HepG2 (cell line): ENCODE measurements around the gene REP15. TPM values are rescaled to one million over a fixed set of nuclear protein-coding genes. Genes with fewer than 3 reads are reported as not detected.

Experiments
- ATAC-seq: fragments of 200-7000 bp; cut with Tn5 transposase; 3 replicates; pipeline ENCODE4 v1.9.1; 2020; ENCODE audit warnings: mild to moderate bottlenecking, moderate library complexity
- BruUV-seq: library from RNA; stranded (reverse); fragments of 400-500 nt; replicated peaks from 2 replicates; lab custom pipeline; 2021; lab: Mats Ljungman, UMichigan
- CTCF ChIA-PET: fragments of 300-600 bp; formaldehyde crosslinking; extraction: SDS; loops from one replicate; lab custom pipeline; 2021; ENCODE audit warnings: low total read pairs, inconsistent platforms, low intra/inter-chr PET ratio; lab: Yijun Ruan, JAX
- POLR2A ChIA-PET: fragments of 350-600 bp; sonication (Branson Sonifier 250); formaldehyde crosslinking; loops from one replicate; lab custom pipeline; 2020; ENCODE audit warnings: antibody characterized with exemption, inconsistent platforms; lab: Yijun Ruan, JAX
- DNase-seq: peaks from one replicate; pipeline ENCODE4 v3.0.0-alpha.2; 2015; ENCODE audit warnings: low spot score
- FAIRE-seq: peaks from 3 replicates; lab custom pipeline; 2011; peaks lifted over from hg19 to GRCh38; lab: Jason Lieb, UNC
- H2AFZ ChIP-seq: one replicate; pipeline ENCODE4 v1.6.1; 2011; ENCODE audit warnings: low read length, inconsistent platforms
- H3K27ac ChIP-seq: fragments of 300-600 bp; 3 replicates; pipeline ENCODE4 v1.8.0; 2011; ENCODE audit warnings: mixed run types, mild to moderate bottlenecking, mixed read lengths, low read length, inconsistent platforms; ENCODE audit not compliant: insufficient read depth; ENCODE audit errors: extremely low read length
- H3K27me3 ChIP-seq, 2 experiments: fragments of 200-600 bp in 1 of 2; 2 replicates in 1 of 2; 3 replicates in 1 of 2; pipeline versions ENCODE4 v1.6.0 to v1.8.0; 2011; ENCODE audit warnings: low read length in 2 of 2, mild to moderate bottlenecking in 2 of 2, moderate library complexity in 2 of 2, inconsistent platforms in 1 of 2; ENCODE audit not compliant: insufficient read depth in 2 of 2, control insufficient read depth in 1 of 2
- H3K36me3 ChIP-seq, 2 experiments: fragments of 200-600 bp in 1 of 2; replicated peaks in 1 of 2; 2 replicates in 1 of 2; 3 replicates in 1 of 2; pipeline versions ENCODE4 v1.5.1 to v1.8.0; 2011; ENCODE audit warnings: low read length in 2 of 2, inconsistent platforms in 1 of 2; ENCODE audit not compliant: insufficient read depth in 2 of 2, control insufficient read depth in 1 of 2
- H3K4me1 ChIP-seq: 2 replicates; pipeline ENCODE4 v1.5.1; 2012; ENCODE audit warnings: low read length, inconsistent platforms; ENCODE audit not compliant: insufficient read depth
- H3K4me2 ChIP-seq: 2 replicates; pipeline ENCODE4 v1.6.0; 2011; ENCODE audit warnings: low read depth, low read length, inconsistent platforms
- H3K4me3 ChIP-seq, 3 experiments: fragments of 200-600 bp in 1 of 3; sonication (generic), shearing (Covaris generic) in 1 of 3; replicated peaks in 1 of 3; 2 replicates each; pipeline ENCODE4 v1.5.1; 2011 to 2016; ENCODE audit warnings: low read length in 3 of 3, inconsistent platforms in 2 of 3, low read depth in 2 of 3, mild to moderate bottlenecking in 2 of 3, control low read depth in 1 of 3, mixed read lengths in 1 of 3; ENCODE audit not compliant: insufficient read depth in 1 of 3
- H3K79me2 ChIP-seq: one replicate; pipeline ENCODE4 v1.6.1; 2011; ENCODE audit warnings: low read length, inconsistent platforms; ENCODE audit not compliant: insufficient read depth
- H3K9ac ChIP-seq: 2 replicates; pipeline ENCODE4 v1.6.0; 2011; ENCODE audit warnings: mild to moderate bottlenecking, low read depth, low read length, inconsistent platforms; ENCODE audit not compliant: insufficient read depth
- H3K9me3 ChIP-seq: 2 replicates; pipeline ENCODE4 v1.5.1; 2012; ENCODE audit warnings: mild to moderate bottlenecking, low read length
- H4K20me1 ChIP-seq: 2 replicates; pipeline ENCODE4 v1.6.0; 2011; ENCODE audit warnings: inconsistent platforms, mild to moderate bottlenecking, low read length, moderate library complexity; ENCODE audit not compliant: insufficient read depth
- BRCA1 ChIP-seq: sonication (generic); formaldehyde crosslinking; IDR thresholded peaks from 2 replicates; pipeline ENCODE4 v1.4.0; 2020; ENCODE audit warnings: missing genetic modification reagents
- CREBL2 ChIP-seq: sonication (generic); formaldehyde crosslinking; IDR thresholded peaks from 2 replicates; pipeline ENCODE4 v1.8.1; 2023; ENCODE audit warnings: missing genetic modification reagents, mild to moderate bottlenecking, borderline replicate concordance
- ESRRA ChIP-seq: sonication (generic); formaldehyde crosslinking; IDR thresholded peaks from 2 replicates; pipeline ENCODE4 v1.5.1; 2020; ENCODE audit warnings: mild to moderate bottlenecking, low read depth, missing genetic modification reagents
- KDM1A ChIP-seq: IDR thresholded peaks from 2 replicates; pipeline ENCODE4 v1.6.1; 2016; ENCODE audit warnings: missing compliant biosample characterization
- MIER3 ChIP-seq: IDR thresholded peaks from 2 replicates; pipeline ENCODE4 v1.6.1; 2016; ENCODE audit warnings: missing compliant biosample characterization, borderline replicate concordance
- MXD3 ChIP-seq: IDR thresholded peaks from 2 replicates; pipeline ENCODE4 v1.6.1; 2016; ENCODE audit warnings: mild to moderate bottlenecking, missing biosample characterization, missing genetic modification reagents
- SYNCRIP ChIP-seq: fragments of 200-400 bp; formaldehyde crosslinking; IDR thresholded peaks from 2 replicates; pipeline ENCODE4 v1.6.1; 2018; ENCODE audit warnings: mild to moderate bottlenecking, low read depth, low read length; ENCODE audit not compliant: insufficient read depth
- TGIF2 ChIP-seq: IDR thresholded peaks from 2 replicates; pipeline ENCODE4 v1.6.1; 2016; ENCODE audit warnings: control low read depth, missing compliant biosample characterization
- THYN1 ChIP-seq: sonication (generic); formaldehyde crosslinking; IDR thresholded peaks from 2 replicates; pipeline ENCODE4 v1.8.1; 2023; ENCODE audit warnings: low read depth, mild to moderate bottlenecking, moderate library complexity, missing genetic modification reagents, borderline replicate concordance
- TRIM24 ChIP-seq: sonication (generic); formaldehyde crosslinking; IDR thresholded peaks from 2 replicates; pipeline ENCODE4 v1.8.0; 2022; ENCODE audit warnings: mild to moderate bottlenecking, missing genetic modification reagents
- XRCC5 ChIP-seq: fragments of 200-400 bp; formaldehyde crosslinking; optimal IDR thresholded peaks from 2 replicates; pipeline ENCODE3; 2017; ENCODE audit warnings: mild to moderate bottlenecking, low read length
- ZNF367 ChIP-seq: sonication (generic); formaldehyde crosslinking; IDR thresholded peaks from 2 replicates; pipeline ENCODE4 v1.4.0; 2020; ENCODE audit warnings: missing genetic modification reagents, borderline replicate concordance
- ZNF558 ChIP-seq: sonication (generic); formaldehyde crosslinking; IDR thresholded peaks from 2 replicates; pipeline ENCODE4 v1.9.0; 2022; ENCODE audit warnings: mild to moderate bottlenecking, missing genetic modification reagents, borderline replicate concordance
- ZNF776 ChIP-seq: sonication (generic); formaldehyde crosslinking; IDR thresholded peaks from 2 replicates; pipeline ENCODE4 v1.4.0; 2020; ENCODE audit warnings: mild to moderate bottlenecking, missing genetic modification reagents
- ZNF841 ChIP-seq: sonication (generic); formaldehyde crosslinking; IDR thresholded peaks from 2 replicates; pipeline ENCODE4 v1.8.1; 2023; ENCODE audit warnings: missing genetic modification reagents, borderline replicate concordance
- ZZZ3 ChIP-seq: sonication (generic); formaldehyde crosslinking; IDR thresholded peaks from 2 replicates; pipeline ENCODE4 v1.4.0; 2020; ENCODE audit warnings: missing genetic modification reagents, mild to moderate bottlenecking, borderline replicate concordance
- WGBS: methylation state at CpG from one replicate; pipeline ENCODE4 v1.1.6; 2017; ENCODE audit warnings: low lambda C conversion rate; 5-methylcytosine and 5-hydroxymethylcytosine counted together
- in situ Hi-C: cut with HindIII; loops from 2 replicates; pipeline ENCODE4 v1.10.0; 2017; ENCODE audit warnings: low pct_unique_long_range_greater_than_20kb; ENCODE audit not compliant: extremely low pct_ligation_motif_present
- intact Hi-C: fragments of 100-400 bp; cut with micrococcal nuclease; formaldehyde crosslinking; loops from one replicate; pipeline ENCODE4 v1.10.0; 2022; ENCODE audit not compliant: unreplicated experiment
- polyA plus RNA-seq, 8 experiments: library from polyadenylated mRNA; depleted of rRNA in 3 of 8; stranded (reverse) in 7 of 8; unstranded in 1 of 8; fragments of >200 nt; fragmentation: Illumina TruSeq in 4 of 8; extraction: Trizol in 4 of 8; gene quantifications; 2 replicates each; pipeline versions ENCODE4 v1.2.1 to v1.2.3, GENCODE V29; 2011 to 2016; ENCODE audit warnings: low read depth in 4 of 8, missing spikeins in 1 of 8, mixed read lengths in 1 of 8; ENCODE audit not compliant: insufficient read depth in 1 of 8
- total RNA-seq, 5 experiments: library from RNA; depleted of rRNA; stranded (reverse); fragments of >200 nt; fragmentation: Illumina TruSeq; extraction: Trizol; gene quantifications; 2 replicates each; pipeline ENCODE4 v1.2.3, GENCODE V29; 2016; ENCODE audit warnings: low read depth in 1 of 5

The REP15 gene
- total and polyA plus RNA-seq, 2 of the 13 experiments (the other 11 are each of a cell fraction or from before 2014, with no cell fraction given), result 0.12 to 0.64 TPM

DNA sequence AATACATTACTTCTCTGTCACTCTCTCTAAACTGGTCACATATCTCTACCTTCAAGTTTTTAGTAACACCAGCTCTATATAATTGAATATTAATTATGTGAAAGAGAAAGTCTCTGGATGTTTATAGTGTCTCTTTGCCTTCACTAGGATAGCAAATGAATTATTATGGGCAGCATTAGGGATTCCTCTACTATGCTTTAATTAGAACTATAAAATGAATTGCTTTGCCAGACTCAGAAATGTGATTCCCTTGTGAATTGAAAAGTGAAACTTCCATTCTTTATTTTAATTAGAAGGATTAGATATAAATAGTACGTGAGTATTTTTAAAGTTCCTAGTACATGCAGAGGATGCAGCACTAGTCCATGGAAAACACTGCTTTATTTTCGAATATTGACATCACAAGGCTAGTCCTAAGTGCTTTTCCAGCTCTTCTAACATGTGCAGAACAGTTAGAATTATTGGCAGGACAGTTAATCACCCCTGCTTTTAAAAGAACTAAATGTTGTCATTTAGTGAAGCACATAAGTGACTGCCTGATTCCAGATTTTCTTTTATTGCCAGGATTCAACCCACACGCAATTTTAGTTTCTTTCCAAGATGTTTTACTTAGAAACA, 23.0 kb upstream of the REP15 start:
- no peak overlapping the region for H3K4me2 ChIP-seq
- H3K27ac ChIP-seq, result no peak overlapping the region
- no peaks in the 10 kb centered on the region for H3K9me3 ChIP-seq
- H3K27me3 ChIP-seq, result no peaks in the 10 kb centered on the region
- no peak overlapping the region for H2AFZ ChIP-seq
- 83% methylated on average over 3 of the region's 3 CpGs for whole genome bisulfite sequencing
- no peaks in the 10 kb centered on the region for H3K4me1 ChIP-seq
- ChIA-PET POLR2A (no interaction called here), CTCF (no interaction called here)
- H3K4me3 ChIP-seq, result no peak overlapping the region
- DNase-seq (no peak), FAIRE-seq (no peak), ATAC-seq (no peak)
- intact Hi-C loops, result no loop called here
- H3K36me3 ChIP-seq, result peaks cover 5 to 10% of the 10 kb centered on the region in 2 experiments; a peak in 3 of 5 replicates
- no TSS peak for BruUV-seq
- TF ChIP-seq ZNF558 (CRISPR knock-in tag) (no peak), XRCC5 (no peak), TGIF2 (CRISPR knock-in tag) (no peak), MIER3 (CRISPR knock-in tag) (no peak), THYN1 (CRISPR knock-in tag) (no peak), ZNF776 (no peak), ZNF841 (CRISPR knock-in tag) (no peak), MXD3 (CRISPR knock-in tag) (no peak), ZZZ3 (CRISPR knock-in tag) (no peak), SYNCRIP (no peak), ZNF367 (CRISPR knock-in tag) (no peak), TRIM24 (no peak), KDM1A (CRISPR knock-in tag) (no peak), ESRRA (CRISPR knock-in tag) (no peak), CREBL2 (no peak), BRCA1 (CRISPR knock-in tag) (no peak)
- no peaks in the 10 kb centered on the region for H4K20me1 ChIP-seq
- no peak overlapping the region for H3K9ac ChIP-seq
- H3K79me2 ChIP-seq, result no peaks in the 10 kb centered on the region
- in situ Hi-C loops, result no loop called here
